ENCODE data around the gene PDE4B.
"Not testable (repeated sequence)": the region's sequence is repeated elsewhere in the genome, so short reads cannot be mapped to it uniquely, and the experiment has no call there.

The PDE4B gene

GRCh38 chr1:66294707-66295370, 502.1 kb downstream of the PDE4B start:
- DNase-seq, result no peak

- DNase-seq, result no peak
These were observed 503.1 kb downstream of the PDE4B start for GRCh38 chr1:66295803-66296202.

GRCh38 chr1:66296370-66296769, 503.7 kb downstream of the PDE4B start:
- no peak for DNase-seq

- no peak for DNase-seq
These were observed 504.3 kb downstream of the PDE4B start for GRCh38 chr1:66296951-66297350.

GRCh38 chr1:66298464-66298863, 505.8 kb downstream of the PDE4B start:
- no peak for DNase-seq

- no peak for DNase-seq
These were observed 507.7 kb downstream of the PDE4B start for GRCh38 chr1:66300280-66300971.

- no peak for DNase-seq
These were observed 508.3 kb downstream of the PDE4B start for GRCh38 chr1:66300972-66301451.

- no peak for DNase-seq
These were observed 509.6 kb downstream of the PDE4B start for GRCh38 chr1:66302184-66302742.

- DNase-seq, result no peak
These were observed 510.1 kb downstream of the PDE4B start for GRCh38 chr1:66302815-66303214.

- no peak for DNase-seq
These were observed 511.0 kb downstream of the PDE4B start for GRCh38 chr1:66303646-66304045.

- DNase-seq, result no peak
These were observed 511.4 kb downstream of the PDE4B start for GRCh38 chr1:66304128-66304527.

GRCh38 chr1:66305927-66306326, 513.2 kb downstream of the PDE4B start:
- DNase-seq, result no peak

- no peak for DNase-seq
These were observed 516.5 kb downstream of the PDE4B start for GRCh38 chr1:66309006-66309741.

- DNase-seq, result no peak
These were observed 518.4 kb downstream of the PDE4B start for GRCh38 chr1:66311092-66311491.

GRCh38 chr1:66311628-66312027, 518.9 kb downstream of the PDE4B start:
- no peak for DNase-seq

GRCh38 chr1:66312271-66312990, 519.7 kb downstream of the PDE4B start:
- no peak for DNase-seq

GRCh38 chr1:66313429-66313828, 520.7 kb downstream of the PDE4B start:
- DNase-seq, result no peak

GRCh38 chr1:66315671-66316070, 523.0 kb downstream of the PDE4B start:
- no peak for DNase-seq

GRCh38 chr1:66316464-66317247, 524.0 kb downstream of the PDE4B start:
- no peak for DNase-seq

- no peak for DNase-seq
These were observed 524.5 kb downstream of the PDE4B start for GRCh38 chr1:66317248-66317515.

- no peak for DNase-seq
These were observed 527.5 kb downstream of the PDE4B start for GRCh38 chr1:66320231-66320630.

GRCh38 chr1:66322462-66322861, 529.8 kb downstream of the PDE4B start:
- DNase-seq, result not testable (repeated sequence)
